NCI-H146 (cell line): ENCODE data around the gene ANKS1A.

Experiments
- DNase-seq: peaks from one replicate; lab custom pipeline; 2025; lab: John Stamatoyannopoulos, UW

Gene ANKS1A

DNA sequence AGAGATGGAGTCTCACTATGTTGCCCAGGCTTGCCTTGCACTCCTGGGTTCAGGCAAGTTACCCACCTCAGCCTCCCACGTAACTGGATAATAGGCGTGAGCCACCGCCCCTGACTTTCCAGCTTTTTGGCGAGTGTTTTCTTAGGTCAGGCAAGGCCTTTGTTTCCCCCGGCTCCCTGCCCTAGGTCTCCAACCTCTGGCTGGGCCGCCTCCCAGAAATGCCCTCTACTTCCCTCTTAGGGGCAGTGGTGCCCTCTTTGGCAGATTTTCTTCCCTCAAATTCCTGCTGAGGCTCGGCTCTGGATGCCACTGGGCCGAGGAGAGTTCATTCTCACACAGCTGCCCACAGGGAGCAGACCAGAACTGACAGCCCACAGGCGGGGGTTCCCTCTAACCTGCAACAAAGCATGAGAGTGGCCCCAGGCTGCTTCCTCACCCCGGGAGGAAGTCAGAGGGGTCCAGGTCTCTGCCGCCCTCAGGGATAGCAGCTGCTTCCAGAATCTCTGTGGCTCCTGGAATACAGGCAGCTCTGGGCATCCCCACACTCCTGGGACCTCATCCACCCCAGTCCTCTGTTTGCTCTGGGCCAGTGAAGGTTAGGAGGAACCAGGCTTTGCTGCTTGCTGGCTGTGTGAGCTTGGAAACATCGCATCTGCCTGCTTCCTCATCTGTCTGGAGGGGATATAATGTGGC lies 195.6 kb downstream of the ANKS1A start:
- DNase-seq, result no peak

DNA sequence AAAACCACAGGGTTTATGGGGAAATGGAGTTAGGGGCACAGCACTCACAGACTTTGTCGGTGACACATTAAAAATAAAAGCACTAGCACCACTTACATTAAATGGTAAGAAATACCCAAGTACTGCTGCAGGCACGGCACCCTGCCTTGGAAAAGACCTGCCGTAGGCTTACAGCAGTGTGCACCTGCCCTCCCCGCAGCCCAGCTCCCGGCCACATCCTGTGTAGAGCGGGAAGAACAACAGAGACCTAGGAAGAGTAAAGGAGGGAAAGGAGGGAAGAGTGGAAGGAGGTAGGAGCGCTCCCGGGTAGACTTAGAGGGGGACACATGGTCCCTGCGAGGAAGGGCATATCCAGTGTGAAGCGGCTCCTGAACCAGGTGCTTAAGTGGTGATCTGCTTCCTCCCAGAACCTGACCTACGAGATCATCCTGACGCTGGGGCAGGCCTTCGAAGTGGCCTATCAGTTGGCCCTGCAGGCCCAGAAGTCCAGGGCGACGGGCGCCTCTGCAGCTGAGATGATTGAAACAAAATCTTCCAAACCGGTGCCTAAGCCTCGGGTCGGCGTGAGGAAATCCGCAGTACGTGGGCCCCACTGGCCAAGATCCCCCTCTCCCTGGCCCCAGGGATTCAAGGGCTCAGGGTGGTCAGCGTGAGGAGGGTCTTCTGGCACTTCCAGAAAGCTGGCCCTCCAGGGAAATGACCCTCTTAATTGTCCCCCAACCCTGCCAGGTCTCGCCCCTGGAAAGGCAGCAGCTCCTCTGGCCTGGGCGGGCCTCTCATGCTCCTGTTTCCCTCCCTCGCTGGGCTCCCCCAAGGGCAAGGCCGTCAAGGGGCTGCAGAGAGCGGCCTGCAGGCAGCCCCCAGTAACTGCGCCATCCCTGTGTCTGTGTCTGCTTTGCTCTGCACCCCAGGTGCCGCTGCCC lies 196.6 kb downstream of the ANKS1A start:
- no peak for DNase-seq

DNA sequence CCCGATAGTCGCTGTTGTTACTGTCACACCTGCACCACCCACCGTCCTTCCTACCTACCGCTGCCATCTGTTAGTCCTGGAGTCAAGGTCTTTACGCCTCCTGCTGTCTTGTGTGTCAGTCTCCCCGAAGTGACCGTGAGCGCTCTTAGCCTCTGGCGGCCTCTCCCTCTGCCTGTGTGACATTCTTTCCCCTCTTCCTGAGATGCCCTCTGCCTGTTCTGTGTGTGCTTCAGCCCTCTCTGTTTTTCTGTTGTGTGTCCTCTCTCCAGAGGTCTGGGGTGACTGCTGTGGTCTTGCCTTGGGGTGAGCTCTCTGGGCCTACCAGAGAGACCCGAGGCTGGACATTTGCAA lies 197.2 kb downstream of the ANKS1A start:
- DNase-seq, result no peak

GRCh38 chr6:35086636-35087360 lies 197.7 kb downstream of the ANKS1A start:
- no peak for DNase-seq

GRCh38 chr6:35087361-35088280 lies 198.6 kb downstream of the ANKS1A start:
- no peak for DNase-seq

- DNase-seq, result no peak
Measured at GRCh38 chr6:35088281-35089215, 199.5 kb downstream of the ANKS1A start.

DNA sequence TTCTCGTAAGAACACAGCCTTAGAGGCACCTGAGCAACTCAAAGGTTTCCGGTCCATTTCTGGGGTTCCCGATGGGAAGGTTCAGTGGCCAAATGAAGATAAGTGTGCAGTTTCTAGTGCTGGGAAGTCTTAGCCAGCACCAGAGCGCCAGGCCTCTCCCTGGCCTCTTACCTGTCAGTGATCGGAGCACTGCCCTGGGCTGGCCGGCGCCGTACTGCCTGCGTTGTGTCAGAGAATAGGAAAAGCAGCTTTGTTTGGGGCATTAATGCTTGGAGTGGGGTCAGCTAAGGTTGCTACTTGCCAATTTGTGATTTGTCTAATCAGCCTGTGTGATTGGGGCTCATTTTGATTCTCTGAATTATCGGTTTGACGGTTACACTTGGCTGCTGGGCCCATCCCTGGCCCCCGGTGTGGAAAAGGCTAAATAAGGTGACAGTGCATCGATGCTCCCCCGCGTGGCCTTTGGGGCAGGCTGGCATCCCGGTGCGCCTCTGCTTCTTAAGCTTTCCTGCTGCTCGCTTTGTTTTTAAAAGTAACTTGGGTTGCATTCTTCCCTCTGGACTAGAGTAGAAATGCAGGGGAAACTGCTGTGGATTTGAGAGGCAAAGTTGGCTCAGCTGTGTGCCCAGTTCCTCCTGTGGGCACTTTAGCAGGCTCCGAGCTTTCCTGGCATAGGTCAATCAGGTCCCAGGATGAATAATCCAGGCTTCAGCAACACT lies 200.3 kb downstream of the ANKS1A start:
- DNase-seq, result no peak

- DNase-seq, result no peak
Measured at GRCh38 chr6:35089935-35090505, 201.0 kb downstream of the ANKS1A start.

- DNase-seq, result no peak
Measured at GRCh38 chr6:35090734-35091133, 201.7 kb downstream of the ANKS1A start.

- DNase-seq, result no peak
Measured at GRCh38 chr6:35091346-35092083, 202.5 kb downstream of the ANKS1A start.

DNA sequence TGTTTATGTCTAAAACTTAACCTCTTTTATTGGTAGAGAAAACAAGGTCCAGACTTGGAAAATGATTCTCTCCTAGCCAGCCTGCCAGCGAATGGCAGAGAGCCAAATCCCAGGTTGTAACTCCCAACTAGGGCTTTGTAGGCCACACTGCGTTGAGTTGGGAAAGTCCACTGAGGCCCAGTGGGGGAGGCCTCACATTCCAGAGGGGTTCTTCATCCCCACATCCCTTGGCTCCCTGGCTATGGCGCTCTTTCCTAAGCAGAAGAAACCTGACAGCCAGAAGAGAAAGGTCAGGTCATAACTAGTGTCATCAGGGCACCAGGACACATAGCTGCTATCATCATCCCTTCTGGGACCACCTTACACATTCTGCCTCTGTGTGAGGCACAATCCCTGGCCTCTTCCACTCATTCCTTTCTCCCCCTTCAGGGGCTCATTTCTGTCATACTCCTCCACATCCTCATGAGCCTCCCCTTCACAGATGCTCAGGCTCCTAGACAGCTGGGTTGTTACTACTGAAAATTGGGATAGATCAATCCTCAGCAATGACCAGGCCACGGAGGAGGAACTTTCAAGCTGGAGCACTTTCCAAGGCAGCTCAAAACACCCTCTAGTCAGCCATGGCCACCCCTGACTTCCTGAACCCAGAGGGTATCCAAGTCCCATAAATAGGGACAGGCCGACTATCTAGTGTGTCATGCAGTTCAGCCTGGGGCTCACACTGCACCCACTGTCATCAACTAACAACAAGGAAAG lies 203.5 kb downstream of the ANKS1A start:
- no peak for DNase-seq

GRCh38 chr6:35093118-35093445 lies 204.0 kb downstream of the ANKS1A start:
- no peak for DNase-seq

DNA sequence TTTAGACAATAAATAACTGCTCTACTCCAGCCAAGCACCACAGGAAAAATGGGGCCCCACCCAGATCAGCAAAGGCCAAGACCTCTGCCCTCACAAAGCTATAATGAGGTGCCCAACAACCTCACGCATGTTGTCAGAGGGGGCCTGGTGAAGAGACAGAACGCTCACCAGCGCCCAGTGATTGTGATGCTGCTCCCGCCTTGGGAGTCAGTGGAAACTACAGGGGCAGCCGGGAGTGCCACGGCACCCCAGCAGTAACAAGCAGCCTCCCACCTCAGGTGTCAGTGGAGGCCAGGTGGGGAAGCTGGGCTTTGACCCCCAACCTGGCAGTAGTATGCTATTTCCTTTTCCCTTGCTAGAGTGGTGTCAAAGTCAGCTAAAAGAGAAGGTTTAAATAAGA lies 204.7 kb downstream of the ANKS1A start:
- DNase-seq, result no peak

- no peak for DNase-seq
Measured at GRCh38 chr6:35094183-35094582, 205.1 kb downstream of the ANKS1A start.

GRCh38 chr6:35096129-35096862 lies 207.2 kb downstream of the ANKS1A start:
- no peak for DNase-seq

GRCh38 chr6:35099116-35099515 lies 210.1 kb downstream of the ANKS1A start:
- DNase-seq, result no peak

- no peak for DNase-seq
Measured at GRCh38 chr6:35105078-35105477, 216.0 kb downstream of the ANKS1A start.
